HG03103 (cell line): ENCODE results near the gene GRK3.
"Not testable (repeated sequence)": the region's sequence is repeated elsewhere in the genome, so short reads cannot be mapped to it uniquely, and the experiment has no call there.

Source experiments
- ATAC-seq: cut with Tn5 transposase; IDR thresholded peaks from one replicate; pipeline ENCODE4 v1.9.1; 2021; ENCODE audit warnings: low read depth; ENCODE audit not compliant: unreplicated experiment

GRK3 gene

GRCh38 chr22:25694196-25694907 lies 129.9 kb downstream of the GRK3 start:
- ATAC-seq, result no peak

- no peak for ATAC-seq
Measured at GRCh38 chr22:25695146-25695545, 130.7 kb downstream of the GRK3 start.

GRCh38 chr22:25696763-25697162 lies 132.3 kb downstream of the GRK3 start:
- no peak for ATAC-seq

- ATAC-seq, result no peak
Measured at GRCh38 chr22:25697181-25697664, 132.7 kb downstream of the GRK3 start.

GRCh38 chr22:25697978-25698377 lies 133.5 kb downstream of the GRK3 start:
- ATAC-seq, result no peak

- no peak for ATAC-seq
Measured at GRCh38 chr22:25698461-25698860, 134.0 kb downstream of the GRK3 start.

- ATAC-seq, result no peak
Measured at GRCh38 chr22:25698978-25699377, 134.5 kb downstream of the GRK3 start.

- ATAC-seq, result no peak
Measured at GRCh38 chr22:25701056-25701780, 136.7 kb downstream of the GRK3 start.

- ATAC-seq, result no peak
Measured at GRCh38 chr22:25702040-25702439, 137.6 kb downstream of the GRK3 start.

GRCh38 chr22:25702571-25703167 lies 138.2 kb downstream of the GRK3 start:
- ATAC-seq, result no peak

GRCh38 chr22:25704701-25705100 lies 140.2 kb downstream of the GRK3 start:
- ATAC-seq, result no peak

- no peak for ATAC-seq
Measured at GRCh38 chr22:25706197-25706596, 141.7 kb downstream of the GRK3 start.

GRCh38 chr22:25708430-25708829 lies 144.0 kb downstream of the GRK3 start:
- ATAC-seq, result not testable (repeated sequence)

GRCh38 chr22:25709758-25710157 lies 145.3 kb downstream of the GRK3 start:
- ATAC-seq, result no peak

- ATAC-seq, result no peak
Measured at GRCh38 chr22:25710501-25710900, 146.0 kb downstream of the GRK3 start.

GRCh38 chr22:25711491-25711890 lies 147.0 kb downstream of the GRK3 start:
- ATAC-seq, result no peak

- ATAC-seq, result no peak
Measured at GRCh38 chr22:25712661-25713400, 148.4 kb downstream of the GRK3 start.

- ATAC-seq, result no peak
Measured at GRCh38 chr22:25714070-25714469, 149.6 kb downstream of the GRK3 start.

- ATAC-seq, result no peak
Measured at GRCh38 chr22:25714739-25715138, 150.3 kb downstream of the GRK3 start.

GRCh38 chr22:25716637-25717036 lies 152.2 kb downstream of the GRK3 start:
- ATAC-seq, result no peak
